Epithelial cell of proximal tubule (primary cell): ENCODE data around the gene SPSB2. TPM values are rescaled to one million over a fixed set of nuclear protein-coding genes. Genes with fewer than 3 reads are reported as not detected.

ENCODE experiments used
- DNase-seq: peaks from one replicate; pipeline ENCODE4 v3.0.0-alpha.2; 2011; ENCODE audit warnings: low read depth
- H3K4me3 ChIP-seq: 2 replicates; pipeline ENCODE4 v1.5.1; 2011; ENCODE audit warnings: low read depth, mild to moderate bottlenecking, low read length
- CTCF ChIP-seq: conservative IDR thresholded peaks from 2 replicates; pipeline ENCODE4 v1.5.1; 2012; ENCODE audit warnings: low read depth, mild to moderate bottlenecking, low read length
- total RNA-seq: library from RNA; depleted of rRNA; stranded (reverse); fragments of >200 nt; gene quantifications from 2 replicates; pipeline ENCODE4 v1.2.3, GENCODE V29; 2015

The SPSB2 gene
- total RNA-seq, 1 donor from 2014 or later = 17.2 TPM

- DNase-seq = no peak
- H3K4me3 ChIP-seq = peak overlapping the region; percentile 75
- no peak for TF ChIP-seq CTCF
Observed at GRCh38 chr12:6828781-6829535, 44.1 kb downstream of the SPSB2 start.

- DNase-seq = no peak
- peak within 1 kb of the TSS; percentile 75 for H3K4me3 ChIP-seq
- TF ChIP-seq CTCF = no peak
Observed at GRCh38 chr12:6827982-6828780, 44.9 kb downstream of the SPSB2 start, which contains the start of gene P3H3. P3H3 (plus strand) TSS chr12:6828407; CDS start chr12:6828441, 34 bp downstream.

GRCh38 chr12:6827437-6827911, 45.6 kb downstream of the SPSB2 start:
- H3K4me3 ChIP-seq = peak overlapping the region; percentile 14
- DNase-seq = no peak
- TF ChIP-seq CTCF = no peak

- no peak for DNase-seq
- no peak for TF ChIP-seq CTCF
- H3K4me3 ChIP-seq = no peak overlapping the region
Observed at GRCh38 chr12:6826734-6827436, 46.2 kb downstream of the SPSB2 start.

- TF ChIP-seq CTCF = no peak
- no peak overlapping the region for H3K4me3 ChIP-seq
- no peak for DNase-seq
Observed at GRCh38 chr12:6826125-6826733, 46.9 kb downstream of the SPSB2 start.

- no peak overlapping the region for H3K4me3 ChIP-seq
- DNase-seq = peak; percentile 18
- peak; percentile 95 for TF ChIP-seq CTCF
Observed at GRCh38 chr12:6825398-6826124, 47.5 kb downstream of the SPSB2 start.
